ENCODE data around the gene HDAC5.

- no peak for TF ChIP-seq POLR2A (IDR thresholded peaks at IDR 0.05)
- no peak for TF ChIP-seq CTCF (IDR thresholded peaks at IDR 0.05)
Observed at GRCh38 chr17:44106801-44107200, 16.6 kb downstream of the HDAC5 start.

Measured in prostate gland (tissue), 2 donors.